ENCODE data around the gene FGFR4.

Gene FGFR4

GRCh38 chr5:177141496-177141895, 54.8 kb downstream of the FGFR4 start:
- H3K4me1 ChIP-seq (ENCODE audit: low read length), result peaks cover 8% of the 10 kb centered on the region; the same call in 1 of the 2 replicates
- H3K27ac ChIP-seq (ENCODE audit: low read length), result no peak overlapping the region
- no peak overlapping the region for H2AFZ ChIP-seq (ENCODE audit: low read depth, low read length)
- H3K9ac ChIP-seq (ENCODE audit: low read length), result no peak overlapping the region
- H3K4me3 ChIP-seq (ENCODE audit: low read length), result no peak overlapping the region
- TF ChIP-seq EZH2phosphoT487 (IDR thresholded peaks at IDR 0.05; ENCODE audit: low read depth) (no peak), CTCF (IDR thresholded peaks at IDR 0.05; ENCODE audit: low read depth, low read length) (no peak)
- H3K36me3 ChIP-seq (replicated peaks; ENCODE audit: low read depth, low read length), result peaks cover 52% of the 10 kb centered on the region
- H3K4me2 ChIP-seq (ENCODE audit: low read length), result no peak overlapping the region
- peaks cover 98% of the 10 kb centered on the region for H3K79me2 ChIP-seq (ENCODE audit: low read length)
- peaks cover 31% of the 10 kb centered on the region for H4K20me1 ChIP-seq (ENCODE audit: insufficient read depth, low read length)
- no peaks in the 10 kb centered on the region for H3K27me3 ChIP-seq (ENCODE audit: low read depth, low read length)
- no peaks in the 10 kb centered on the region for H3K9me3 ChIP-seq (ENCODE audit: insufficient read depth, low read length)

GRCh38 chr5:177142098-177142611, 55.4 kb downstream of the FGFR4 start:
- peaks cover 46% of the 10 kb centered on the region for H3K36me3 ChIP-seq (replicated peaks; ENCODE audit: low read depth, low read length)
- peaks cover 97% of the 10 kb centered on the region for H3K79me2 ChIP-seq (ENCODE audit: low read length)
- H3K27me3 ChIP-seq (ENCODE audit: low read depth, low read length), result no peaks in the 10 kb centered on the region
- H4K20me1 ChIP-seq (ENCODE audit: insufficient read depth, low read length), result peaks cover 31% of the 10 kb centered on the region
- H3K4me2 ChIP-seq (ENCODE audit: low read length), result no peak overlapping the region
- H3K4me3 ChIP-seq (ENCODE audit: low read length), result no peak overlapping the region
- peaks cover 3% of the 10 kb centered on the region; the same call in 1 of the 2 replicates for H3K4me1 ChIP-seq (ENCODE audit: low read length)
- TF ChIP-seq EZH2phosphoT487 (IDR thresholded peaks at IDR 0.05; ENCODE audit: low read depth) (no peak), CTCF (IDR thresholded peaks at IDR 0.05; ENCODE audit: low read depth, low read length) (no peak)
- no peak overlapping the region for H3K9ac ChIP-seq (ENCODE audit: low read length)
- no peaks in the 10 kb centered on the region for H3K9me3 ChIP-seq (ENCODE audit: insufficient read depth, low read length)
- H2AFZ ChIP-seq (ENCODE audit: low read depth, low read length), result no peak overlapping the region
- H3K27ac ChIP-seq (ENCODE audit: low read length), result no peak overlapping the region

- Histone ChIP-seq H3K4me3 (ENCODE audit: low read length) (no peak overlapping the region), H3K27me3 (ENCODE audit: low read depth, low read length) (no peaks in the 10 kb centered on the region), H3K9me3 (ENCODE audit: insufficient read depth, low read length) (no peaks in the 10 kb centered on the region), H4K20me1 (ENCODE audit: insufficient read depth, low read length) (peaks cover 32% of the 10 kb centered on the region), H2AFZ (ENCODE audit: low read depth, low read length) (no peak overlapping the region), H3K79me2 (ENCODE audit: low read length) (peaks cover 97% of the 10 kb centered on the region), H3K36me3 (replicated peaks; ENCODE audit: low read depth, low read length) (peaks cover 40% of the 10 kb centered on the region), H3K9ac (ENCODE audit: low read length) (no peak overlapping the region), H3K4me1 (ENCODE audit: low read length) (peaks cover 2% of the 10 kb centered on the region; the same call in 1 of the 2 replicates), H3K4me2 (ENCODE audit: low read length) (no peak overlapping the region), H3K27ac (ENCODE audit: low read length) (no peak overlapping the region)
- TF ChIP-seq EZH2phosphoT487 (IDR thresholded peaks at IDR 0.05; ENCODE audit: low read depth) (no peak), CTCF (IDR thresholded peaks at IDR 0.05; ENCODE audit: low read depth, low read length) (no peak)
These were observed 56.1 kb downstream of the FGFR4 start for GRCh38 chr5:177142778-177143177.

GRCh38 chr5:177146891-177147638, 60.4 kb downstream of the FGFR4 start:
- no peak for TF ChIP-seq CTCF (IDR thresholded peaks at IDR 0.05; ENCODE audit: low read depth, low read length)
- TF ChIP-seq EZH2phosphoT487 (IDR thresholded peaks at IDR 0.05; ENCODE audit: low read depth), result no peak
- H3K4me3 ChIP-seq (ENCODE audit: low read length), result no peak overlapping the region

More at GRCh38 chr5:177146891-177147638, 60.4 kb downstream of the FGFR4 start:
- no peak overlapping the region for H3K27ac ChIP-seq (ENCODE audit: low read length)
- no peaks in the 10 kb centered on the region for H3K27me3 ChIP-seq (ENCODE audit: low read depth, low read length)
- peaks cover 93% of the 10 kb centered on the region for H3K79me2 ChIP-seq (ENCODE audit: low read length)
- H3K9me3 ChIP-seq (ENCODE audit: insufficient read depth, low read length), result no peaks in the 10 kb centered on the region
- H3K4me2 ChIP-seq (ENCODE audit: low read length), result no peak overlapping the region
- H4K20me1 ChIP-seq (ENCODE audit: insufficient read depth, low read length), result peaks cover 12% of the 10 kb centered on the region
- no peak overlapping the region for H2AFZ ChIP-seq (ENCODE audit: low read depth, low read length)
- peaks cover 2% of the 10 kb centered on the region; the same call in 1 of the 2 replicates for H3K4me1 ChIP-seq (ENCODE audit: low read length)
- H3K36me3 ChIP-seq (replicated peaks; ENCODE audit: low read depth, low read length), result peaks cover 27% of the 10 kb centered on the region
- H3K9ac ChIP-seq (ENCODE audit: low read length), result no peak overlapping the region
